Mucosa of descending colon (tissue), 3 donors: ENCODE measurements around the gene STX1B. TPM values are rescaled to one million over a fixed set of nuclear protein-coding genes. Genes with fewer than 3 reads are reported as not detected.

ENCODE experiments used
- ATAC-seq: fragments of 200-7000 bp; cut with Tn5 transposase; one replicate; pipeline ENCODE4 v1.9.1; 2020; ENCODE audit warnings: mild to moderate bottlenecking, moderate library complexity
- DNase-seq, 3 donors: peaks; one replicate each; pipeline ENCODE4 v3.0.0-alpha.2; 2020
- H3K36me3 ChIP-seq: fragments of 200-600 bp; one replicate; pipeline ENCODE4 v1.8.0; 2021; ENCODE audit warnings: low read depth, mild to moderate bottlenecking
- H3K4me1 ChIP-seq: fragments of 200-600 bp; one replicate; pipeline ENCODE4 v1.8.0; 2021; ENCODE audit warnings: low read depth, mild to moderate bottlenecking
- H3K4me3 ChIP-seq: fragments of 200-600 bp; one replicate; pipeline ENCODE4 v1.8.0; 2021; ENCODE audit warnings: mild to moderate bottlenecking
- H3K9me3 ChIP-seq: fragments of 200-600 bp; one replicate; pipeline ENCODE4 v1.8.0; 2021; ENCODE audit warnings: mild to moderate bottlenecking
- intact Hi-C, 2 donors: fragments of 100-400 bp; cut with DNase I in 1 of 2; cut with micrococcal nuclease in 1 of 2; formaldehyde crosslinking; loops; one replicate each; pipeline versions ENCODE4 v1.11.0 to v1.11.1; 2022; cut with DNase I, micrococcal nuclease
- total RNA-seq, 3 donors: library from RNA; stranded (reverse); fragmentation: NEBNext Ultra II Directional in 2 of 3; extraction: Animal tissue kit (Norgen Biotek cat#: 25700) in 2 of 3; gene quantifications; one replicate each; pipeline versions ENCODE4 v1.2.1 to v1.2.4, GENCODE V29; 2021 to 2023
- TF ChIP-seq, protein P1 (sequence below): fragments of 200-600 bp; IDR thresholded peaks from one replicate; pipeline ENCODE4 v1.8.0; 2022; ENCODE audit warnings: antibody characterized with exemption, mild to moderate bottlenecking
- donor health status: DM: no; HTN: no; CAD: no; lungs with moderate emphysema.
- donor health status: DM: no; HTN: no; CAD: no.
- donor health status: DM: no; HTN: yes; CAD: no.

Gene STX1B
- total RNA-seq, 3 donors from 2014 or later, result 0.14 to 2.8 (median 0.84) TPM

GRCh38 chr16:30957456-30958174, 52.8 kb downstream of the STX1B start, which contains the start of gene SETD1A:
Gene SETD1A (plus strand): TSS chr16:30957754. CDS start chr16:30958732, 978 bp downstream.
- peaks cover 5% of the 10 kb centered on the region for H3K36me3 ChIP-seq
- intact Hi-C loops, result no loop called here
- TF ChIP-seq, protein P1, sequence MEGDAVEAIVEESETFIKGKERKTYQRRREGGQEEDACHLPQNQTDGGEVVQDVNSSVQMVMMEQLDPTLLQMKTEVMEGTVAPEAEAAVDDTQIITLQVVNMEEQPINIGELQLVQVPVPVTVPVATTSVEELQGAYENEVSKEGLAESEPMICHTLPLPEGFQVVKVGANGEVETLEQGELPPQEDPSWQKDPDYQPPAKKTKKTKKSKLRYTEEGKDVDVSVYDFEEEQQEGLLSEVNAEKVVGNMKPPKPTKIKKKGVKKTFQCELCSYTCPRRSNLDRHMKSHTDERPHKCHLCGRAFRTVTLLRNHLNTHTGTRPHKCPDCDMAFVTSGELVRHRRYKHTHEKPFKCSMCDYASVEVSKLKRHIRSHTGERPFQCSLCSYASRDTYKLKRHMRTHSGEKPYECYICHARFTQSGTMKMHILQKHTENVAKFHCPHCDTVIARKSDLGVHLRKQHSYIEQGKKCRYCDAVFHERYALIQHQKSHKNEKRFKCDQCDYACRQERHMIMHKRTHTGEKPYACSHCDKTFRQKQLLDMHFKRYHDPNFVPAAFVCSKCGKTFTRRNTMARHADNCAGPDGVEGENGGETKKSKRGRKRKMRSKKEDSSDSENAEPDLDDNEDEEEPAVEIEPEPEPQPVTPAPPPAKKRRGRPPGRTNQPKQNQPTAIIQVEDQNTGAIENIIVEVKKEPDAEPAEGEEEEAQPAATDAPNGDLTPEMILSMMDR, result no peak
- peak within 1 kb of the TSS; percentile 74 for H3K4me3 ChIP-seq
- peak; percentile 95 for ATAC-seq
- H3K4me1 ChIP-seq, result peaks cover 12% of the 10 kb centered on the region
- peak; percentile 95 to 99 (median 95) for DNase-seq
- H3K9me3 ChIP-seq, result no peaks in the 10 kb centered on the region

DNA sequence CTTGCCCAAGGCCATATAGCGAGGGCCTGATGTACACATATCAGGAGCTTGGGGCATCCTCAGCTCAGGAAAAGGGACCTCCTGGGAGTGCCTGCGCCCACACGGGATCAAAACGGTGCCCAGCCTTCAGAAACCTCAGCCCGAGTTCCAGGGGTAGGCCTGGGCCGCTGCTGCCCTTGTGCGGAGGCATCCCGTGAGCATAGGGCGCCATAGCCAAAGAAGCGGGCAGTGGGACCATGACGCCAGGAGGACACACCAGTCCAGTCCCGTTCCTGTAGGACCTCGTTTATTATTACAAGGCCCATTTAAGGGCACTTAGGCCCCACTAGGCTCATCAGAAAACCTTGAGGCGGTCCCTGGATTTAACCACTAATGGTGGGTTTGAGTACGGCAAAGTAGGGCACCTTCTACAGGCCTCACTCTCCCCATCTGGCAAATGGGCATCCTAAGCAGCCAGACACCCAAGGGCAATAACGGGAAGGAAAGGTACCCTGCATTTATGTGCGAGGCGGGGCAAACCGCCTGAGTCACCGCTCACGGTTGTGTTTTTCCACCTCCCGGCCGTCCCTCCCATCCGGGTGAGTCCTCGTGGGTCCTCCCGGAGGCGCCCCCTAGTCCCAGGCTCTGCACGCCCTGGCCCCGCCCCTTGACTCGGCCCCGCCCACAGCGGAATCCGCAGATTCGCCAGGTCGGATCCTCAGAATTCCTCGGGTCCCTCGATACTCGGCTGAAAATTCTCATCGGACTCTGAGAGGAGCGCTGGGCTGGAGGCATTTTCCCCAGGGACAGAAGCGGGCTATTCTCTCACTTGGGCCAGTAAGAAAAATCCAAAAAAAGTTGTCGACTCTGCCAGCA, 53.6 kb downstream of the STX1B start:
- TF ChIP-seq, protein P1, result no peak
- Histone ChIP-seq H3K4me1 (peaks cover 12% of the 10 kb centered on the region), H3K36me3 (peaks cover 5% of the 10 kb centered on the region), H3K4me3 (peak overlapping the region; percentile 74), H3K9me3 (no peaks in the 10 kb centered on the region)
- ATAC-seq, result peak; percentile 78
- peak; percentile 83 to 90 (median 89) for DNase-seq
- intact Hi-C loops, result no loop called here

DNA sequence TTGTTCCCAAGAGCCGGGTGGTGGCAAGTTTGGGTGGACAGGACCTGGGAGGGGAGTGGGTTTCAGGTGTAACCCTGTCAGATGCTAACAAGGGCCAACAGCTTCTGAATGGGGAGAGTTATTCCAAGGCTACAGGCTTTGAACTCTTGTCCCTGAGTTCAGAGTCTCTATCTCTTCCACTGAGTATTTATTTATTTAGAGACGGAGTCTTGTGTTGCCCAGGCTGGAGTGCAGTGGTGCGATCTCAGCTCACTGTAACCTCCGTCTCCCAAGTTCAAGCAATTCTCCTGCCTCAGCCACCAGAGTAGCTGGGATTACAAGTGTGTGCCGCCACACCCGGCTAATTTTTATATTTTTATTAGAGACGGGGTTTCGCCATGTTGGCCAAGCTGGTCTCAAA, 55.4 kb downstream of the STX1B start:
- Histone ChIP-seq H3K9me3 (no peaks in the 10 kb centered on the region), H3K4me3 (no peak overlapping the region), H3K4me1 (peaks cover 23% of the 10 kb centered on the region), H3K36me3 (no peaks in the 10 kb centered on the region)
- TF ChIP-seq, protein P1, result no peak
- no peak for DNase-seq
- intact Hi-C loops, result no loop called here
- no peak for ATAC-seq

DNA sequence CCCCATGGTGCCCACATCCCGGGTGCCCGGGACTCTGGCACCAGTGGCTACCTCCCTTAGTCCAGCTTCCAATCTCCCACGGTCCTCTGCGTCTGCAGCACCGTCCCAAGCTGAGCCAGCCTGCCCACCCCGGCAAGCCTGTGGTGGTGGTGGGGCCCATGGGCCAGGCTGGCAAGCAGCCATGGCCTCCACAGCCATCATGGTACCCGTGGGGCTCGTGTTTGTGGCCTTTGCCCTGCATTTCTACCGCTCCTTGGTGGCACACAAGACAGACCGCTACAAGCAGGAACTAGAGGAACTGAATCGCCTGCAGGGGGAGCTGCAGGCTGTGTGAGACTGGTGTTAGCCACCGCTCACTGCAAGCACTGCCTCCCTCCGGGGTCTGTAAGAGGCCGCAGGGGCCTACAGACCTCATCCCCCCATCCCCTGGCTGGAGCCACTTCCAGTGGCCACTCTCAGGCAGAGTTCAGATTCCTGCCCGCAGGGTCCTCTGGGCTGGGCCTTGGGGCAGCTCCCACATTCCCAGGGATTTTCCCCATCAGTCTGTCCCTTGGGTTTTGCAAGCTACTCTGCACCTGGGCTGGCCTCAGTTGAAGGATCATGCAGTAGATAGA, 56.8 kb downstream of the STX1B start:
- TF ChIP-seq, protein P1, result peak; percentile 35
- H3K4me1 ChIP-seq, result peaks cover 22% of the 10 kb centered on the region
- intact Hi-C loops, result no loop called here
- H3K4me3 ChIP-seq, result no peak overlapping the region
- no peaks in the 10 kb centered on the region for H3K36me3 ChIP-seq
- no peaks in the 10 kb centered on the region for H3K9me3 ChIP-seq
- ATAC-seq (no peak), DNase-seq (peak; percentile 73 to 78 (median 74))

DNA sequence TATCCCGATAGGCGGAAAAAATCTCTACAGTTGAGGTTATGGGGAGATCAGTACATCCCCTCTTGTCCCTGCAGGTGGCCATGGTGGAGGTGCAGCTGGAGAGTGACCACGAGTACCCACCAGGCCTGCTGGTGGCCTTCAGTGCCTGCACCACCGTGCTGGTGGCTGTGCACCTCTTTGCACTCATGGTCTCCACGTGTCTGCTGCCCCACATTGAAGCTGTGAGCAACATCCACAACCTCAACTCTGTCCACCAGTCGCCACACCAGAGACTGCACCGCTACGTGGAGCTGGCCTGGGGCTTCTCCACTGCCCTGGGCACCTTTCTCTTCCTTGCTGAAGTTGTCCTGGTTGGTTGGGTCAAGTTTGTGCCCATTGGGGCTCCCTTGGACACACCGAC, 57.3 kb downstream of the STX1B start:
- intact Hi-C loops, result no loop called here

More for the DNA sequence above, 57.3 kb downstream of the STX1B start:
- Histone ChIP-seq H3K4me3 (no peak overlapping the region), H3K36me3 (no peaks in the 10 kb centered on the region), H3K4me1 (peaks cover 19% of the 10 kb centered on the region), H3K9me3 (no peaks in the 10 kb centered on the region)
- TF ChIP-seq, protein P1, result no peak
- ATAC-seq, result no peak
- DNase-seq, result no peak
